ENCODE measurements around the gene ZEB2. TPM values are rescaled to one million over a fixed set of nuclear protein-coding genes. Genes with fewer than 3 reads are reported as not detected.

The ZEB2 gene
- total RNA-seq, 1 experiment from 2014 or later = 1.1 TPM

GRCh38 chr2:144554492-144555210 is 34.7 kb upstream of the ZEB2 start:
- Histone ChIP-seq H3K27ac (ENCODE audit: low read length) (no peak overlapping the region), H3K27me3 (ENCODE audit: control insufficient read depth, insufficient read depth, low read length) (no peaks in the 10 kb centered on the region; the same call in 1 of the 2 replicates), H3K9me3 (ENCODE audit: control insufficient read depth, insufficient read depth, low read depth, low read length) (no peaks in the 10 kb centered on the region), H3K36me3 (ENCODE audit: control insufficient read depth, insufficient read depth, low read length) (no peaks in the 10 kb centered on the region), H3K4me3 (ENCODE audit: low read depth in 2 of 2, low read length in 2 of 2) (no peak overlapping the region), H3K4me1 (ENCODE audit: control insufficient read depth, insufficient read depth, low read length) (no peaks in the 10 kb centered on the region)
- POLR2A ChIA-PET = no interaction called here
- TF ChIP-seq TCF7L2 (IDR thresholded peaks at IDR 0.05; ENCODE audit: low read depth, low read length) = no peak
- TF ChIP-seq SIN3A (IDR thresholded peaks at IDR 0.05; ENCODE audit: borderline replicate concordance, insufficient read depth, low read depth, low read length) = no peak
- TF ChIP-seq POLR2AphosphoS5 (IDR thresholded peaks at IDR 0.05; ENCODE audit: low read depth, low read length) = no peak
- TF ChIP-seq, protein P1, sequence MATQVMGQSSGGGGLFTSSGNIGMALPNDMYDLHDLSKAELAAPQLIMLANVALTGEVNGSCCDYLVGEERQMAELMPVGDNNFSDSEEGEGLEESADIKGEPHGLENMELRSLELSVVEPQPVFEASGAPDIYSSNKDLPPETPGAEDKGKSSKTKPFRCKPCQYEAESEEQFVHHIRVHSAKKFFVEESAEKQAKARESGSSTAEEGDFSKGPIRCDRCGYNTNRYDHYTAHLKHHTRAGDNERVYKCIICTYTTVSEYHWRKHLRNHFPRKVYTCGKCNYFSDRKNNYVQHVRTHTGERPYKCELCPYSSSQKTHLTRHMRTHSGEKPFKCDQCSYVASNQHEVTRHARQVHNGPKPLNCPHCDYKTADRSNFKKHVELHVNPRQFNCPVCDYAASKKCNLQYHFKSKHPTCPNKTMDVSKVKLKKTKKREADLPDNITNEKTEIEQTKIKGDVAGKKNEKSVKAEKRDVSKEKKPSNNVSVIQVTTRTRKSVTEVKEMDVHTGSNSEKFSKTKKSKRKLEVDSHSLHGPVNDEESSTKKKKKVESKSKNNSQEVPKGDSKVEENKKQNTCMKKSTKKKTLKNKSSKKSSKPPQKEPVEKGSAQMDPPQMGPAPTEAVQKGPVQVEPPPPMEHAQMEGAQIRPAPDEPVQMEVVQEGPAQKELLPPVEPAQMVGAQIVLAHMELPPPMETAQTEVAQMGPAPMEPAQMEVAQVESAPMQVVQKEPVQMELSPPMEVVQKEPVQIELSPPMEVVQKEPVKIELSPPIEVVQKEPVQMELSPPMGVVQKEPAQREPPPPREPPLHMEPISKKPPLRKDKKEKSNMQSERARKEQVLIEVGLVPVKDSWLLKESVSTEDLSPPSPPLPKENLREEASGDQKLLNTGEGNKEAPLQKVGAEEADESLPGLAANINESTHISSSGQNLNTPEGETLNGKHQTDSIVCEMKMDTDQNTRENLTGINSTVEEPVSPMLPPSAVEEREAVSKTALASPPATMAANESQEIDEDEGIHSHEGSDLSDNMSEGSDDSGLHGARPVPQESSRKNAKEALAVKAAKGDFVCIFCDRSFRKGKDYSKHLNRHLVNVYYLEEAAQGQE (IDR thresholded peaks at IDR 0.05; ENCODE audit: insufficient read depth in 1 of 2, low read depth in 2 of 2, low read length in 1 of 2) = no peak
- TF ChIP-seq CTCF (IDR thresholded peaks at IDR 0.05) = no peak
- in situ Hi-C loops (cut with HindIII; ENCODE audit: low pct_unique_long_range_greater_than_20kb, low sequenced_read_pairs) (no loop called here), intact Hi-C loops (cut with micrococcal nuclease; ENCODE audit: unreplicated experiment) (no loop called here)
- CTCF ChIA-PET = no interaction called here
- ATAC-seq (no peak), DNase-seq (ENCODE audit: low read depth, low spot score) (no peak)
- BruUV-seq (replicated peaks) = no TSS peak

GRCh38 chr2:144553379-144553778 is 33.5 kb upstream of the ZEB2 start:
- intact Hi-C loops (cut with micrococcal nuclease; ENCODE audit: unreplicated experiment) (no loop called here), in situ Hi-C loops (cut with HindIII; ENCODE audit: low pct_unique_long_range_greater_than_20kb, low sequenced_read_pairs) (no loop called here)
- Histone ChIP-seq H3K9me3 (ENCODE audit: control insufficient read depth, insufficient read depth, low read depth, low read length) (no peaks in the 10 kb centered on the region), H3K4me3 (ENCODE audit: low read depth in 2 of 2, low read length in 2 of 2) (no peak overlapping the region), H3K27me3 (ENCODE audit: control insufficient read depth, insufficient read depth, low read length) (no peaks in the 10 kb centered on the region), H3K27ac (ENCODE audit: low read length) (no peak overlapping the region), H3K36me3 (ENCODE audit: control insufficient read depth, insufficient read depth, low read length) (no peaks in the 10 kb centered on the region), H3K4me1 (ENCODE audit: control insufficient read depth, insufficient read depth, low read length) (no peaks in the 10 kb centered on the region)
- DNase-seq (ENCODE audit: low read depth, low spot score) (no peak), ATAC-seq (no peak)
- CTCF ChIA-PET = no interaction called here
- TF ChIP-seq SIN3A (IDR thresholded peaks at IDR 0.05; ENCODE audit: borderline replicate concordance, insufficient read depth, low read depth, low read length) (no peak), POLR2AphosphoS5 (IDR thresholded peaks at IDR 0.05; ENCODE audit: low read depth, low read length) (no peak), TCF7L2 (IDR thresholded peaks at IDR 0.05; ENCODE audit: low read depth, low read length) (no peak), CTCF (IDR thresholded peaks at IDR 0.05) (no peak)
- TF ChIP-seq, protein P1 (IDR thresholded peaks at IDR 0.05; ENCODE audit: insufficient read depth in 1 of 2, low read depth in 2 of 2, low read length in 1 of 2) = no peak
- no TSS peak for BruUV-seq (replicated peaks)
- POLR2A ChIA-PET = no interaction called here

Data from Panc1 (cell line).